RWPE2 (cell line): ENCODE data around the gene TSEN15.

ENCODE experiments used
- ATAC-seq: fragments of 200-7000 bp; cut with Tn5 transposase; 3 replicates; pipeline ENCODE4 v1.9.1; 2021; ENCODE audit warnings: low read depth
- DNase-seq: peaks from one replicate; pipeline ENCODE4 v3.0.0-alpha.2; 2020; ENCODE audit warnings: low spot score
- H3K27ac ChIP-seq: fragments of 450-650 bp; 2 replicates; pipeline ENCODE4 v1.5.1; 2017; ENCODE audit warnings: mild to moderate bottlenecking; ENCODE audit not compliant: poor library complexity, severe bottlenecking
- H3K27me3 ChIP-seq: fragments of 250-450 bp; sonication (Bioruptor Pico); 2 replicates; pipeline ENCODE4 v1.5.1; 2021; ENCODE audit warnings: mild to moderate bottlenecking, moderate library complexity; ENCODE audit not compliant: insufficient read depth, poor library complexity, severe bottlenecking
- H3K36me3 ChIP-seq: fragments of 250-450 bp; sonication (Bioruptor Pico); 2 replicates; pipeline ENCODE4 v1.5.1; 2020; ENCODE audit warnings: low read depth, mild to moderate bottlenecking, moderate library complexity
- H3K4me1 ChIP-seq: fragments of 250-450 bp; sonication (Bioruptor Pico); 2 replicates; pipeline ENCODE4 v1.5.1; 2021; ENCODE audit warnings: mild to moderate bottlenecking, moderate library complexity; ENCODE audit not compliant: insufficient read depth, poor library complexity, severe bottlenecking
- H3K4me3 ChIP-seq: fragments of 250-450 bp; sonication (Bioruptor Pico); 2 replicates; pipeline ENCODE4 v1.5.1; 2021; ENCODE audit warnings: mild to moderate bottlenecking, moderate library complexity; ENCODE audit not compliant: severe bottlenecking
- H3K9me3 ChIP-seq: fragments of 250-450 bp; sonication (Bioruptor Pico); 2 replicates; pipeline ENCODE4 v1.5.1; 2021; ENCODE audit warnings: mild to moderate bottlenecking, moderate library complexity; ENCODE audit not compliant: severe bottlenecking
- CTCF ChIP-seq: fragments of 450-650 bp; IDR thresholded peaks from one replicate; pipeline ENCODE4 v1.5.1; 2017; ENCODE audit warnings: mild to moderate bottlenecking, moderate library complexity; ENCODE audit not compliant: poor library complexity, severe bottlenecking

Gene TSEN15

GRCh38 chr1:184012187-184012586 is 39.3 kb upstream of the TSEN15 start:
- H3K4me1 ChIP-seq, result no peaks in the 10 kb centered on the region
- H3K36me3 ChIP-seq, result no peaks in the 10 kb centered on the region
- no peaks in the 10 kb centered on the region for H3K9me3 ChIP-seq
- DNase-seq (no peak), ATAC-seq (no peak)
- TF ChIP-seq CTCF, result no peak
- no peak overlapping the region for H3K4me3 ChIP-seq
- H3K27me3 ChIP-seq, result no peaks in the 10 kb centered on the region
- H3K27ac ChIP-seq, result no peak overlapping the region

- no peak for TF ChIP-seq CTCF
- DNase-seq (no peak), ATAC-seq (no peak)
- no peak overlapping the region for H3K27ac ChIP-seq
- H3K27me3 ChIP-seq, result no peaks in the 10 kb centered on the region
- no peaks in the 10 kb centered on the region for H3K36me3 ChIP-seq
- H3K9me3 ChIP-seq, result no peaks in the 10 kb centered on the region
- H3K4me3 ChIP-seq, result no peak overlapping the region
- H3K4me1 ChIP-seq, result no peaks in the 10 kb centered on the region
Measured at GRCh38 chr1:184014271-184014670, 37.3 kb upstream of the TSEN15 start.

- no peak for TF ChIP-seq CTCF
- no peak for ATAC-seq
- no peak for DNase-seq
Measured at GRCh38 chr1:184016169-184016568, 35.4 kb upstream of the TSEN15 start.

GRCh38 chr1:184017306-184017705 is 34.2 kb upstream of the TSEN15 start:
- no peak overlapping the region for H3K27ac ChIP-seq
- H3K9me3 ChIP-seq, result no peaks in the 10 kb centered on the region
- H3K27me3 ChIP-seq, result no peaks in the 10 kb centered on the region
- TF ChIP-seq CTCF, result no peak
- no peaks in the 10 kb centered on the region for H3K4me1 ChIP-seq
- no peaks in the 10 kb centered on the region for H3K36me3 ChIP-seq
- no peak for ATAC-seq
- no peak overlapping the region for H3K4me3 ChIP-seq
- DNase-seq, result no peak

More at GRCh38 chr1:184016169-184016568, 35.4 kb upstream of the TSEN15 start:
- no peaks in the 10 kb centered on the region for H3K27me3 ChIP-seq
- H3K9me3 ChIP-seq, result no peaks in the 10 kb centered on the region
- no peak overlapping the region for H3K4me3 ChIP-seq
- no peak overlapping the region for H3K27ac ChIP-seq
- no peaks in the 10 kb centered on the region for H3K36me3 ChIP-seq
- H3K4me1 ChIP-seq, result no peaks in the 10 kb centered on the region

- TF ChIP-seq CTCF, result no peak
- Histone ChIP-seq H3K36me3 (no peaks in the 10 kb centered on the region), H3K27me3 (no peaks in the 10 kb centered on the region), H3K27ac (no peak overlapping the region), H3K9me3 (no peaks in the 10 kb centered on the region), H3K4me1 (no peaks in the 10 kb centered on the region), H3K4me3 (no peak overlapping the region)
- DNase-seq (no peak), ATAC-seq (no peak)
Measured at GRCh38 chr1:184018622-184019021, 32.9 kb upstream of the TSEN15 start.
